ENCODE measurements around the gene FBXO15.

The FBXO15 gene

GRCh38 chr18:74153377-74153776 is 5.7 kb upstream of the FBXO15 start:
- DNase-seq, result no peak

- DNase-seq, result no peak
Measured at GRCh38 chr18:74152857-74153256, 5.2 kb upstream of the FBXO15 start.

GRCh38 chr18:74152270-74152669 is 4.6 kb upstream of the FBXO15 start:
- DNase-seq, result no peak

- no peak for DNase-seq
Measured at GRCh38 chr18:74149878-74150277, 2.2 kb upstream of the FBXO15 start.

GRCh38 chr18:74148543-74149070 is 973 bp upstream of the FBXO15 start:
- no peak for DNase-seq

- no peak for DNase-seq
Measured at GRCh38 chr18:74147491-74147778, 199 bp downstream of the FBXO15 start.

GRCh38 chr18:74146756-74147155 is 878 bp downstream of the FBXO15 start:
- peak; percentile 20 for DNase-seq

- no peak for DNase-seq
Measured at GRCh38 chr18:74142252-74142651, 5.4 kb downstream of the FBXO15 start.

- DNase-seq, result no peak
Measured at GRCh38 chr18:74141667-74142066, 6.0 kb downstream of the FBXO15 start.

GRCh38 chr18:74140582-74140981 is 7.1 kb downstream of the FBXO15 start:
- no peak for DNase-seq

- no peak for DNase-seq
Measured at GRCh38 chr18:74139888-74140287, 7.7 kb downstream of the FBXO15 start.

GRCh38 chr18:74139411-74139810 is 8.2 kb downstream of the FBXO15 start:
- no peak for DNase-seq

- DNase-seq, result no peak
Measured at GRCh38 chr18:74137920-74138538, 9.6 kb downstream of the FBXO15 start.

GRCh38 chr18:74132201-74132600 is 15.4 kb downstream of the FBXO15 start:
- no peak for DNase-seq

GRCh38 chr18:74131124-74131523 is 16.5 kb downstream of the FBXO15 start:
- DNase-seq, result no peak

GRCh38 chr18:74128159-74128558 is 19.5 kb downstream of the FBXO15 start:
- no peak for DNase-seq

- DNase-seq, result no peak
Measured at GRCh38 chr18:74126684-74127655, 20.7 kb downstream of the FBXO15 start.

GRCh38 chr18:74124642-74125041 is 23.0 kb downstream of the FBXO15 start:
- DNase-seq, result no peak

- no peak for DNase-seq
Measured at GRCh38 chr18:74123200-74123599, 24.4 kb downstream of the FBXO15 start.

GRCh38 chr18:74116633-74117554 is 30.7 kb downstream of the FBXO15 start:
- DNase-seq, result peak; percentile 75

- DNase-seq, result no peak
Measured at GRCh38 chr18:74115046-74115445, 32.6 kb downstream of the FBXO15 start.

- DNase-seq, result peak; percentile 57
Measured at GRCh38 chr18:74114116-74114515, 33.5 kb downstream of the FBXO15 start.

- no peak for DNase-seq
Measured at GRCh38 chr18:74113711-74114110, 33.9 kb downstream of the FBXO15 start.

All from eye (tissue), 1 donor.